NCI-H524 (cell line): ENCODE data around the gene SCAPER.
"Not testable (repeated sequence)": the region's sequence is repeated elsewhere in the genome, so short reads cannot be mapped to it uniquely, and the experiment has no call there.

ENCODE experiments used
- DNase-seq, 2 experiments: peaks; one replicate each; lab custom pipeline; 2025; lab: John Stamatoyannopoulos, UW

SCAPER gene

GRCh38 chr15:76321602-76322001, 583.5 kb downstream of the SCAPER start:
- no peak for DNase-seq

- no peak for DNase-seq
Observed at GRCh38 chr15:76321171-76321570, 584.0 kb downstream of the SCAPER start.

- DNase-seq: no peak
Observed at GRCh38 chr15:76320012-76320411, 585.1 kb downstream of the SCAPER start.

- peak in 1 of 2 experiments; percentile 54 for DNase-seq
Observed at GRCh38 chr15:76313731-76314130, 591.4 kb downstream of the SCAPER start.

GRCh38 chr15:76313175-76313567, 592.0 kb downstream of the SCAPER start:
- not testable (repeated sequence) for DNase-seq

GRCh38 chr15:76312540-76313174, 592.5 kb downstream of the SCAPER start:
- DNase-seq: no peak

GRCh38 chr15:76311100-76311953, 593.8 kb downstream of the SCAPER start, which contains the start of gene ETFA:
Gene ETFA (minus strand): TSS chr15:76311469. CDS start chr15:76311388, 81 bp downstream.
- peak; percentile 99 for DNase-seq

- peak in 1 of 2 experiments; percentile 29 for DNase-seq
Observed at GRCh38 chr15:76310475-76311099, 594.6 kb downstream of the SCAPER start.

- DNase-seq: no peak
Observed at GRCh38 chr15:76309601-76310330, 595.4 kb downstream of the SCAPER start.

GRCh38 chr15:76303909-76304308, 601.2 kb downstream of the SCAPER start:
- no peak for DNase-seq

GRCh38 chr15:76299786-76300185, 605.4 kb downstream of the SCAPER start:
- no peak for DNase-seq

- no peak for DNase-seq
Observed at GRCh38 chr15:76298986-76299385, 606.2 kb downstream of the SCAPER start.

GRCh38 chr15:76297951-76298350, 607.2 kb downstream of the SCAPER start:
- not testable (repeated sequence) for DNase-seq
